HL-60 (cell line): ENCODE measurements around the gene SUFU.

ENCODE experiments used
- REST ChIP-seq: IDR thresholded peaks from 2 replicates; pipeline ENCODE4 v1.6.1; 2012; ENCODE audit warnings: low read depth; ENCODE audit not compliant: insufficient replicate concordance
- TF ChIP-seq, protein P1 (sequence below): IDR thresholded peaks from one replicate; pipeline ENCODE4 v1.5.1; 2011; ENCODE audit warnings: low read length, control low read depth, inconsistent platforms; ENCODE audit not compliant: insufficient read depth

GRCh38 chr10:102639537-102639936 lies 135.8 kb downstream of the SUFU start:
- TF ChIP-seq, protein P1, sequence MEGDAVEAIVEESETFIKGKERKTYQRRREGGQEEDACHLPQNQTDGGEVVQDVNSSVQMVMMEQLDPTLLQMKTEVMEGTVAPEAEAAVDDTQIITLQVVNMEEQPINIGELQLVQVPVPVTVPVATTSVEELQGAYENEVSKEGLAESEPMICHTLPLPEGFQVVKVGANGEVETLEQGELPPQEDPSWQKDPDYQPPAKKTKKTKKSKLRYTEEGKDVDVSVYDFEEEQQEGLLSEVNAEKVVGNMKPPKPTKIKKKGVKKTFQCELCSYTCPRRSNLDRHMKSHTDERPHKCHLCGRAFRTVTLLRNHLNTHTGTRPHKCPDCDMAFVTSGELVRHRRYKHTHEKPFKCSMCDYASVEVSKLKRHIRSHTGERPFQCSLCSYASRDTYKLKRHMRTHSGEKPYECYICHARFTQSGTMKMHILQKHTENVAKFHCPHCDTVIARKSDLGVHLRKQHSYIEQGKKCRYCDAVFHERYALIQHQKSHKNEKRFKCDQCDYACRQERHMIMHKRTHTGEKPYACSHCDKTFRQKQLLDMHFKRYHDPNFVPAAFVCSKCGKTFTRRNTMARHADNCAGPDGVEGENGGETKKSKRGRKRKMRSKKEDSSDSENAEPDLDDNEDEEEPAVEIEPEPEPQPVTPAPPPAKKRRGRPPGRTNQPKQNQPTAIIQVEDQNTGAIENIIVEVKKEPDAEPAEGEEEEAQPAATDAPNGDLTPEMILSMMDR: no peak
- no peak for TF ChIP-seq REST
